OCI-LY7 (cell line): ENCODE data around the gene HMG20B. TPM values are rescaled to one million over a fixed set of nuclear protein-coding genes. Genes with fewer than 3 reads are reported as not detected.

Source experiments
- BruUV-seq: library from RNA; stranded (reverse); fragments of 400-500 nt; replicated peaks from 2 replicates; lab custom pipeline; 2021; lab: Mats Ljungman, UMichigan
- CTCF ChIA-PET: fragments of 300-600 bp; sonication (Branson Sonifier 250); formaldehyde crosslinking; loops from one replicate; lab custom pipeline; 2022; ENCODE audit warnings: antibody characterized with exemption; ENCODE audit not compliant: unreplicated experiment; lab: Charles Lee
- POLR2A ChIA-PET: fragments of 300-600 bp; sonication (Branson Sonifier 250); formaldehyde crosslinking; loops from one replicate; lab custom pipeline; 2022; ENCODE audit warnings: antibody characterized with exemption; lab: Charles Lee
- DNase-seq: peaks from one replicate; pipeline ENCODE4 v3.0.0-alpha.2; 2015; ENCODE audit warnings: low spot score
- H2AFZ ChIP-seq: fragments of 200-600 bp; sonication (generic), shearing (Covaris generic); 2 replicates; pipeline ENCODE4 v1.6.1; 2014; ENCODE audit warnings: mild to moderate bottlenecking, antibody characterized with exemption, low read length, moderate library complexity
- H3K27ac ChIP-seq: fragments of 200-600 bp; sonication (generic); 2 replicates; pipeline ENCODE4 v1.5.1; 2014; ENCODE audit warnings: mixed run types, low read depth, mild to moderate bottlenecking, moderate library complexity, low read length, inconsistent platforms; ENCODE audit not compliant: poor library complexity, severe bottlenecking
- H3K36me3 ChIP-seq: fragments of 200-600 bp; sonication (generic); 2 replicates; pipeline ENCODE4 v1.6.1; 2014; ENCODE audit warnings: mild to moderate bottlenecking, antibody characterized with exemption, low read length, moderate library complexity, mixed read lengths; ENCODE audit not compliant: insufficient read depth
- H3K4me1 ChIP-seq: fragments of 200-600 bp; sonication (generic); 2 replicates; pipeline ENCODE4 v1.5.1; 2014; ENCODE audit warnings: mild to moderate bottlenecking, low read length; ENCODE audit not compliant: insufficient read depth, poor library complexity, severe bottlenecking
- H3K4me2 ChIP-seq: fragments of 200-600 bp; sonication (generic); 2 replicates; pipeline ENCODE4 v1.6.1; 2014; ENCODE audit warnings: mild to moderate bottlenecking, low read length
- H3K4me3 ChIP-seq: fragments of 200-600 bp; sonication (generic); 2 replicates; pipeline ENCODE4 v1.5.1; 2014; ENCODE audit warnings: mild to moderate bottlenecking, low read depth, low read length; ENCODE audit not compliant: poor library complexity, severe bottlenecking
- H3K79me2 ChIP-seq: fragments of 200-600 bp; sonication (generic); 2 replicates; pipeline ENCODE4 v1.6.1; 2016; ENCODE audit warnings: low read depth, mild to moderate bottlenecking, low read length, moderate library complexity, mixed read lengths; ENCODE audit not compliant: insufficient read depth
- H3K9me2 ChIP-seq: fragments of 200-600 bp; sonication (generic); 2 replicates; pipeline ENCODE4 v1.6.1; 2016; ENCODE audit warnings: mild to moderate bottlenecking, low read length, mixed read lengths; ENCODE audit not compliant: insufficient read depth
- H3K9me3 ChIP-seq: fragments of 200-600 bp; sonication (generic); 2 replicates; pipeline ENCODE4 v1.6.1; 2014; ENCODE audit warnings: mild to moderate bottlenecking, mixed run types, low read length, mixed read lengths
- H4K20me1 ChIP-seq: fragments of 200-600 bp; sonication (generic); 2 replicates; pipeline ENCODE4 v1.6.1; 2014; ENCODE audit warnings: mild to moderate bottlenecking, antibody characterized with exemption, low read length, moderate library complexity, mixed read lengths; ENCODE audit not compliant: insufficient read depth
- EZH2phosphoT487 ChIP-seq: fragments of 200-600 bp; sonication (generic); IDR thresholded peaks from 2 replicates; pipeline ENCODE4 v1.6.1; 2018; ENCODE audit warnings: low read depth, borderline replicate concordance, mild to moderate bottlenecking, mixed run types, antibody characterized with exemption, low read length, moderate library complexity, mixed read lengths
- intact Hi-C: fragments of 100-400 bp; cut with micrococcal nuclease; formaldehyde crosslinking; loops from one replicate; pipeline ENCODE4 v1.10.0; 2022; ENCODE audit not compliant: unreplicated experiment
- total RNA-seq, 2 experiments: library from RNA; depleted of rRNA in 1 of 2; stranded (reverse); fragments of >200 nt in 1 of 2; shearing (Covaris generic) in 1 of 2; gene quantifications; 2 replicates each; pipeline ENCODE4 v1.2.3, GENCODE V29; 2014 to 2022
- TF ChIP-seq, protein P1 (sequence below): fragments of 200-600 bp; sonication (generic); conservative IDR thresholded peaks from 2 replicates; pipeline ENCODE4 v1.5.1; 2014; ENCODE audit warnings: mild to moderate bottlenecking, antibody characterized with exemption, low read length, moderate library complexity, mixed read lengths

HMG20B gene
- total RNA-seq, 2 experiments from 2014 or later: 91.0 to 119 TPM

DNA sequence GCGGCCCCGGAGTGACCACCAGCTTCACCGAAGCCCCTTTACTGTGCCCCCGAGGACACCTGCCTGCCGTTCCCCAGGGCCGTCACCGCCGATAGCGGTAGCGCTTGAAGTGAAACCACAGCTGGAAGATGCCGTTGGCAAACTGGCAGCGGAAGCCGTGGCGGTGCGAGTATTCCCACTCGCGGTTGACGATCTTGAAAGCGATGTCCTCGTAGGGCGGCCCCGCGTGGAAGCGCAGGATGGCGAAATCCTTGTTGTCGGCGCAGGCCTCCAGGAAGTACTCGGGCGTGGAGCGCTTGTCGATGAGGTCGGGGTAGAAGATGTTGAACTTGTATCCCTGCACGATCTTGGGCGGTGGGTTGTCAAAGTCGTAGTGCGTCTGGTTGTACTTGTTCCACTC, 39.1 kb downstream of the HMG20B start:
- peaks cover 26% of the 10 kb centered on the region for H3K36me3 ChIP-seq
- no TSS peak for BruUV-seq
- intact Hi-C loops: no loop called here
- H3K79me2 ChIP-seq: no peaks in the 10 kb centered on the region
- CTCF ChIA-PET: no interaction called here
- TF ChIP-seq, protein P1, sequence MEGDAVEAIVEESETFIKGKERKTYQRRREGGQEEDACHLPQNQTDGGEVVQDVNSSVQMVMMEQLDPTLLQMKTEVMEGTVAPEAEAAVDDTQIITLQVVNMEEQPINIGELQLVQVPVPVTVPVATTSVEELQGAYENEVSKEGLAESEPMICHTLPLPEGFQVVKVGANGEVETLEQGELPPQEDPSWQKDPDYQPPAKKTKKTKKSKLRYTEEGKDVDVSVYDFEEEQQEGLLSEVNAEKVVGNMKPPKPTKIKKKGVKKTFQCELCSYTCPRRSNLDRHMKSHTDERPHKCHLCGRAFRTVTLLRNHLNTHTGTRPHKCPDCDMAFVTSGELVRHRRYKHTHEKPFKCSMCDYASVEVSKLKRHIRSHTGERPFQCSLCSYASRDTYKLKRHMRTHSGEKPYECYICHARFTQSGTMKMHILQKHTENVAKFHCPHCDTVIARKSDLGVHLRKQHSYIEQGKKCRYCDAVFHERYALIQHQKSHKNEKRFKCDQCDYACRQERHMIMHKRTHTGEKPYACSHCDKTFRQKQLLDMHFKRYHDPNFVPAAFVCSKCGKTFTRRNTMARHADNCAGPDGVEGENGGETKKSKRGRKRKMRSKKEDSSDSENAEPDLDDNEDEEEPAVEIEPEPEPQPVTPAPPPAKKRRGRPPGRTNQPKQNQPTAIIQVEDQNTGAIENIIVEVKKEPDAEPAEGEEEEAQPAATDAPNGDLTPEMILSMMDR: no peak
- no peak for TF ChIP-seq EZH2phosphoT487
- peaks cover 7% of the 10 kb centered on the region for H3K4me1 ChIP-seq
- H2AFZ ChIP-seq: no peak overlapping the region
- no peaks in the 10 kb centered on the region for H3K9me3 ChIP-seq
- no peak overlapping the region for H3K4me2 ChIP-seq
- H4K20me1 ChIP-seq: no peaks in the 10 kb centered on the region
- POLR2A ChIA-PET: no interaction called here
- no peaks in the 10 kb centered on the region for H3K9me2 ChIP-seq
- no peak overlapping the region for H3K4me3 ChIP-seq
- DNase-seq: no peak
- H3K27ac ChIP-seq: no peak overlapping the region

DNA sequence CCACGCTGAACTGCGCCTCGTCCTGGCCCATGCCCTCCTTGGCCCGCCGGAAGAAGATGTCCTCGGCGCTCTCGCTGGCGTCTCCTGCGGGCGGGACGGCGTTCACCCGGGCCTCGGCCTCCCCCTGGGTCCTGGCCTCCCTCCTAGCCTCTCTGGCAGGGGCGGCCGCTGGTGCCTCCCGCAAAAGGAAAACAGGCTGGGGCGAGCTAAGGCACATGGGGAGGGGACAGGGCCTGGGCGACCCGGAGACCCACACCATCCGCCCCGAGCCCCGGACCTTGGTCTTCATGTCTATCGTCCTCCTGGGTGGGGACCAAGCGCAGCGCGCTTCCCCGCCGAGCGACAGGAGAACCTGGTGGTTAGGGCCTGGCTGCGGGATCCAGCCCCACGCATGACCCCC, 39.6 kb downstream of the HMG20B start:
- H2AFZ ChIP-seq: no peak overlapping the region
- H3K79me2 ChIP-seq: no peaks in the 10 kb centered on the region
- TF ChIP-seq, protein P1: no peak
- no peak for TF ChIP-seq EZH2phosphoT487
- H4K20me1 ChIP-seq: no peaks in the 10 kb centered on the region
- ChIA-PET CTCF (no interaction called here), POLR2A (no interaction called here)
- H3K4me2 ChIP-seq: no peak overlapping the region
- no peak for DNase-seq
- no peaks in the 10 kb centered on the region for H3K9me2 ChIP-seq
- intact Hi-C loops: no loop called here
- H3K4me1 ChIP-seq: peaks cover 7% of the 10 kb centered on the region
- no peak overlapping the region for H3K4me3 ChIP-seq
- BruUV-seq: no TSS peak
- no peak overlapping the region for H3K27ac ChIP-seq
- peaks cover 26% of the 10 kb centered on the region for H3K36me3 ChIP-seq
- H3K9me3 ChIP-seq: no peaks in the 10 kb centered on the region

DNA sequence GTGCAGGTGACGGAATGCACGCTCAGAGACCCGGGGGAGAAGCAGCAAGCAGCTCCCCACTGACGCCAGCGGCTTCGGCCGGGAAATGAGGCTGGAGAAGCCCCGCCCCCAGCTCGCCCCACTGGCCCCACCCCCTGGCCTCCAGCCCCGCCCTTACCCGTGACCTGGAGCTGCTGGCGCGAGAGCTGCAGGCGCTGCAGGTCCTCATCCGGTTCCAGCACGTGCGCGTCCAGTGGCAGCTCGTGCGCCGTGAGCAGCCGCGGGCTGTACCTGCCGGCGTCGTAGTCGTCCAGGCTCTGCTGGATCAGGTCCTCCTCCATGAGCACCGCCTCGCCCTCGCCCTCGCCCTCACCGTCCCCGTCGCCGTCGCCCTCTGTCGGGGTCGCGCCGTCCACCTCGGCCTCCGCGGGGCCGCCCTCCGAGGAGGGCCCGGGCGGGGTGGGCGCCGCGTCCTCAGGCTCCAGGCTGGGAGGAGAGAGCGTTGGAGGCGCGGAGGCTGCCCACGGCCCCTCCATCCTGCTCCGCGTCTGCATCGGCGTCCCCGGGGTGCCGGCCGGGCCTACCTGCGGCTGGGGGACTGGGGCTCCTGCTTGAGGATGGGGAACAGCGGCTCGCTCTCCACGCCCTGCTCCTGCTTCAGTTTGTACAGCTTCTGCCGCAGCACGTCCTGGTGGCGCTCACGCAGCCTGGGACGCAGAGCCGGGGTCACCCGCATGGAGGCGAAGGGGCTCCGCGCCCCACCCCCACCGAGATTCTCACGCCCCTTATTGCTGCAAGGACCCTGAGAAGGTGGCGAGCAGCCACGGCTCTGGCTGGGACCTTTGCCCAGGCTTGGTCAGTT, 40.4 kb downstream of the HMG20B start:
- Histone ChIP-seq H3K9me3 (no peaks in the 10 kb centered on the region), H3K27ac (no peak overlapping the region), H3K36me3 (peaks cover 31% of the 10 kb centered on the region), H3K79me2 (no peaks in the 10 kb centered on the region), H3K4me2 (no peak overlapping the region), H2AFZ (no peak overlapping the region), H4K20me1 (no peaks in the 10 kb centered on the region), H3K4me1 (peaks cover 7% of the 10 kb centered on the region), H3K9me2 (no peaks in the 10 kb centered on the region), H3K4me3 (no peak overlapping the region)
- DNase-seq: no peak
- BruUV-seq: no TSS peak
- ChIA-PET CTCF (no interaction called here), POLR2A (no interaction called here)
- TF ChIP-seq EZH2phosphoT487: no peak
- TF ChIP-seq, protein P1: no peak
- intact Hi-C loops: no loop called here
